Hepatocyte (in vitro differentiated cells): Measurements from ENCODE around the gene SRSF5.

Source experiments
- CTCF ChIP-seq: fragments of 200-600 bp; sonication (generic); IDR thresholded peaks from 2 replicates; pipeline ENCODE4 v1.5.1; 2016; ENCODE audit warnings: antibody characterized with exemption, mild to moderate bottlenecking; ENCODE audit not compliant: poor library complexity
- EZH2 ChIP-seq: fragments of 200-600 bp; sonication (generic); IDR thresholded peaks from 2 replicates; pipeline ENCODE4 v1.6.1; 2016; ENCODE audit warnings: antibody characterized with exemption, mild to moderate bottlenecking, borderline replicate concordance
- EZH2phosphoT487 ChIP-seq: fragments of 200-600 bp; sonication (generic); IDR thresholded peaks from one replicate; pipeline ENCODE4 v1.6.1; 2018; ENCODE audit warnings: antibody characterized with exemption, mild to moderate bottlenecking, low read depth, moderate library complexity; ENCODE audit not compliant: unreplicated experiment, severe bottlenecking

- no peak for TF ChIP-seq CTCF
- TF ChIP-seq EZH2: no peak
- TF ChIP-seq EZH2phosphoT487: no peak
Observed at GRCh38 chr14:69755296-69755695, 11.6 kb upstream of the SRSF5 start.
